ENCODE measurements around the gene ACAP2.
"Not testable (repeated sequence)": the region's sequence is repeated elsewhere in the genome, so short reads cannot be mapped to it uniquely, and the experiment has no call there.

The ACAP2 gene

GRCh38 chr3:195411836-195412235, 31.0 kb downstream of the ACAP2 start:
- H3K9ac ChIP-seq (ENCODE audit: low read depth in 1 of 2, low read length in 2 of 2) = no peak overlapping the region
- H3K4me1 ChIP-seq (ENCODE audit: control insufficient read depth in 1 of 2, insufficient read depth in 2 of 2, low read length in 2 of 2) = no peaks in the 10 kb centered on the region
- no peaks in the 10 kb centered on the region for H3K36me3 ChIP-seq (ENCODE audit: control insufficient read depth in 1 of 2, insufficient read depth in 2 of 2, low read length in 2 of 2)
- no peak overlapping the region for H3K27ac ChIP-seq (ENCODE audit: low read depth, low read length)
- no peak overlapping the region for H3K4me3 ChIP-seq (ENCODE audit: low read depth in 1 of 2, low read length in 2 of 2)
- peaks cover 0 to 6% of the 10 kb centered on the region in 2 donors for H3K9me3 ChIP-seq (ENCODE audit: control insufficient read depth in 1 of 2, low read length in 2 of 2)
- no peaks in the 10 kb centered on the region for H3K27me3 ChIP-seq (ENCODE audit: control insufficient read depth in 1 of 2, insufficient read depth in 2 of 2, low read length in 2 of 2)

GRCh38 chr3:195410546-195410945, 32.3 kb downstream of the ACAP2 start:
- H3K27ac ChIP-seq (ENCODE audit: low read depth, low read length) = no peak overlapping the region
- no peaks in the 10 kb centered on the region for H3K27me3 ChIP-seq (ENCODE audit: control insufficient read depth in 1 of 2, insufficient read depth in 2 of 2, low read length in 2 of 2)
- H3K9me3 ChIP-seq (ENCODE audit: control insufficient read depth in 1 of 2, low read length in 2 of 2) = peaks cover 0 to 6% of the 10 kb centered on the region in 2 donors

GRCh38 chr3:195407531-195408409, 35.0 kb downstream of the ACAP2 start:
- Histone ChIP-seq H3K36me3 (ENCODE audit: control insufficient read depth in 1 of 2, insufficient read depth in 2 of 2, low read length in 2 of 2) (no peaks in the 10 kb centered on the region), H3K4me3 (ENCODE audit: low read depth in 1 of 2, low read length in 2 of 2) (no peak overlapping the region), H3K27me3 (ENCODE audit: control insufficient read depth in 1 of 2, insufficient read depth in 2 of 2, low read length in 2 of 2) (no peaks in the 10 kb centered on the region), H3K9me3 (ENCODE audit: control insufficient read depth in 1 of 2, low read length in 2 of 2) (peaks cover 0 to 6% of the 10 kb centered on the region in 2 donors), H3K9ac (ENCODE audit: low read depth in 1 of 2, low read length in 2 of 2) (no peak overlapping the region), H3K4me1 (ENCODE audit: control insufficient read depth in 1 of 2, insufficient read depth in 2 of 2, low read length in 2 of 2) (no peaks in the 10 kb centered on the region), H3K27ac (ENCODE audit: low read depth, low read length) (no peak overlapping the region)

More at GRCh38 chr3:195410546-195410945, 32.3 kb downstream of the ACAP2 start:
- H3K9ac ChIP-seq (ENCODE audit: low read depth in 1 of 2, low read length in 2 of 2) = no peak overlapping the region
- H3K4me1 ChIP-seq (ENCODE audit: control insufficient read depth in 1 of 2, insufficient read depth in 2 of 2, low read length in 2 of 2) = no peaks in the 10 kb centered on the region
- H3K36me3 ChIP-seq (ENCODE audit: control insufficient read depth in 1 of 2, insufficient read depth in 2 of 2, low read length in 2 of 2) = no peaks in the 10 kb centered on the region
- no peak overlapping the region for H3K4me3 ChIP-seq (ENCODE audit: low read depth in 1 of 2, low read length in 2 of 2)

DNA sequence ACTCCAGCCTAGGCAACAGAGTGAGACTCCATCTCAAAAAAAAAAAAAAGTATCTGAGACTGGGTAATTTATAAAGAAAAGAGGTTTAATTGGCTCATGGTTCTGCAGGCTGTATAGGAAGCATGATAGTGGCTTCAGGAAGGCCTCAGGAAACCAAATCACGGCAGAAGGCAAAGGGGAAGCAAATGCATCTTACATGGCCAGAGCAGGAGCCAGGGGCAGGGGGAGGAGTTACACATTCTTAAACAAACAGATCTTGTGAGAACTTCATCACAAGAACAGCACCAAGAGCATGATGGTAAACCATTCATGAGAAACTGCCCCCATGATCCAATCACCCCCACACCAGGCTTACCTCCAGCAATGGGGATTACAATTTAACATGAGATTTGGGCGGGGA, 37.2 kb downstream of the ACAP2 start:
- no peaks in the 10 kb centered on the region for H3K36me3 ChIP-seq (ENCODE audit: control insufficient read depth in 1 of 2, insufficient read depth in 2 of 2, low read length in 2 of 2)
- H3K9me3 ChIP-seq (ENCODE audit: control insufficient read depth in 1 of 2, low read length in 2 of 2) = peaks cover 0 to 6% of the 10 kb centered on the region in 2 donors
- H3K4me3 ChIP-seq (ENCODE audit: low read depth in 1 of 2, low read length in 2 of 2) = no peak overlapping the region
- no peak overlapping the region for H3K27ac ChIP-seq (ENCODE audit: low read depth, low read length)
- H3K4me1 ChIP-seq (ENCODE audit: control insufficient read depth in 1 of 2, insufficient read depth in 2 of 2, low read length in 2 of 2) = no peaks in the 10 kb centered on the region
- H3K9ac ChIP-seq (ENCODE audit: low read depth in 1 of 2, low read length in 2 of 2) = no peak overlapping the region
- no peaks in the 10 kb centered on the region for H3K27me3 ChIP-seq (ENCODE audit: control insufficient read depth in 1 of 2, insufficient read depth in 2 of 2, low read length in 2 of 2)

- Histone ChIP-seq H3K4me1 (ENCODE audit: control insufficient read depth in 1 of 2, insufficient read depth in 2 of 2, low read length in 2 of 2) (no peaks in the 10 kb centered on the region), H3K27ac (ENCODE audit: low read depth, low read length) (no peak overlapping the region), H3K36me3 (ENCODE audit: control insufficient read depth in 1 of 2, insufficient read depth in 2 of 2, low read length in 2 of 2) (no peaks in the 10 kb centered on the region), H3K9ac (ENCODE audit: low read depth in 1 of 2, low read length in 2 of 2) (no peak overlapping the region), H3K4me3 (ENCODE audit: low read depth in 1 of 2, low read length in 2 of 2) (no peak overlapping the region), H3K9me3 (ENCODE audit: control insufficient read depth in 1 of 2, low read length in 2 of 2) (peaks cover 0 to 6% of the 10 kb centered on the region in 2 donors), H3K27me3 (ENCODE audit: control insufficient read depth in 1 of 2, insufficient read depth in 2 of 2, low read length in 2 of 2) (no peaks in the 10 kb centered on the region)
Observed at GRCh38 chr3:195403841-195404408, 38.9 kb downstream of the ACAP2 start.

- H3K9me3 ChIP-seq (ENCODE audit: control insufficient read depth in 1 of 2, low read length in 2 of 2) = peaks cover 0 to 3% of the 10 kb centered on the region in 2 donors
- no peaks in the 10 kb centered on the region for H3K27me3 ChIP-seq (ENCODE audit: control insufficient read depth in 1 of 2, insufficient read depth in 2 of 2, low read length in 2 of 2)
- H3K27ac ChIP-seq (ENCODE audit: low read depth, low read length) = no peak overlapping the region
- H3K36me3 ChIP-seq (ENCODE audit: control insufficient read depth in 1 of 2, insufficient read depth in 2 of 2, low read length in 2 of 2) = no peaks in the 10 kb centered on the region
- H3K4me3 ChIP-seq (ENCODE audit: low read depth in 1 of 2, low read length in 2 of 2) = no peak overlapping the region
- H3K9ac ChIP-seq (ENCODE audit: low read depth in 1 of 2, low read length in 2 of 2) = no peak overlapping the region
- H3K4me1 ChIP-seq (ENCODE audit: control insufficient read depth in 1 of 2, insufficient read depth in 2 of 2, low read length in 2 of 2) = no peaks in the 10 kb centered on the region
Observed at GRCh38 chr3:195403244-195403643, 39.6 kb downstream of the ACAP2 start.

- Histone ChIP-seq H3K27ac (ENCODE audit: low read depth, low read length) (no peak overlapping the region), H3K36me3 (ENCODE audit: control insufficient read depth in 1 of 2, insufficient read depth in 2 of 2, low read length in 2 of 2) (no peaks in the 10 kb centered on the region), H3K4me3 (ENCODE audit: low read depth in 1 of 2, low read length in 2 of 2) (no peak overlapping the region), H3K9ac (ENCODE audit: low read depth in 1 of 2, low read length in 2 of 2) (no peak overlapping the region), H3K27me3 (ENCODE audit: control insufficient read depth in 1 of 2, insufficient read depth in 2 of 2, low read length in 2 of 2) (no peaks in the 10 kb centered on the region), H3K4me1 (ENCODE audit: control insufficient read depth in 1 of 2, insufficient read depth in 2 of 2, low read length in 2 of 2) (peaks cover 0 to 3% of the 10 kb centered on the region in 2 donors), H3K9me3 (ENCODE audit: control insufficient read depth in 1 of 2, low read length in 2 of 2) (no peaks in the 10 kb centered on the region)
Observed at GRCh38 chr3:195401943-195402342, 40.9 kb downstream of the ACAP2 start.

DNA sequence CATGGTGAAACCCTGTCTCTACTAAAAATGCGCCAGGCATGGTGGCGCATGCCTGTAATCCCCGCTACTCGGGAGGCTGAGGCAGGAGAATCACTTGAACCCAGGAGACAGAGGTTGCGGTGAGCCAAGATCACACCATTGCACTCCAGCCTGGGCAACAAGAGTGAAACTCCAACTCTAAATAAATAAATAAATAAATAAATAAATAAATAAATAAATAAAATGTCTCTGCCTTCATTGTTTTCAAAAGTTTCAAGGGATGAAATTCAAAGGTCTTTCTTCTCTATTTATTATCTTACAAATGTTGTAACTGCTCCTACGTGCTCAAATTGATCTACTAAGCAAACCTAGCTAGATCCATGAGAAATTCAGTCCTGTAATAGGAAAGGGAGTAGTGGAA, 44.4 kb downstream of the ACAP2 start:
- not testable (repeated sequence) for H3K4me1 ChIP-seq (ENCODE audit: control insufficient read depth in 1 of 2, insufficient read depth in 2 of 2, low read length in 2 of 2); H3K9me3 ChIP-seq (ENCODE audit: control insufficient read depth in 1 of 2, low read length in 2 of 2); H3K4me3 ChIP-seq (ENCODE audit: low read depth in 1 of 2, low read length in 2 of 2); H3K36me3 ChIP-seq (ENCODE audit: control insufficient read depth in 1 of 2, insufficient read depth in 2 of 2, low read length in 2 of 2); H3K9ac ChIP-seq (ENCODE audit: low read depth in 1 of 2, low read length in 2 of 2); H3K27ac ChIP-seq (ENCODE audit: low read depth, low read length); H3K27me3 ChIP-seq (ENCODE audit: control insufficient read depth in 1 of 2, insufficient read depth in 2 of 2, low read length in 2 of 2)

DNA sequence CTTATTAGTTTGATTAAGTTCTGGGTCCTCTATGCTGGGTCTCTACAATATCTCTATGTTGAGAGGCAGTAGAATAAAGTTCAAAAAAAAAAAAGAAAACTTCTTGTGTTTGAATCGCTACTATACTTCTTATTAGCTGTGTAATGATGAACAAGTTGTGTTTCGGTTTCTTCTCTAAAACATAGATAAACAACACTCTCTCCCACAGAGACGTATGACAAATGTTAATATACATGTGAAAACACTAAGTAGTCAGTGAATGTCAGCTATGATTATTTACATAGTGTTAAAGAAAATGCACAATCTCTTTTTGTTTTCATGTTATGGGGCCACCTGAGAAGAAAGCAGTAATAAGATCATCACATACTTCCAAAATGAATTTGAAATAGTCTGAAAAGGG, 45.3 kb downstream of the ACAP2 start:
- Histone ChIP-seq H3K9me3 (ENCODE audit: control insufficient read depth in 1 of 2, low read length in 2 of 2) (no peaks in the 10 kb centered on the region), H3K27ac (ENCODE audit: low read depth, low read length) (no peak overlapping the region), H3K27me3 (ENCODE audit: control insufficient read depth in 1 of 2, insufficient read depth in 2 of 2, low read length in 2 of 2) (no peaks in the 10 kb centered on the region), H3K9ac (ENCODE audit: low read depth in 1 of 2, low read length in 2 of 2) (no peak overlapping the region), H3K4me1 (ENCODE audit: control insufficient read depth in 1 of 2, insufficient read depth in 2 of 2, low read length in 2 of 2) (peaks cover 0 to 8% of the 10 kb centered on the region in 2 donors), H3K36me3 (ENCODE audit: control insufficient read depth in 1 of 2, insufficient read depth in 2 of 2, low read length in 2 of 2) (no peaks in the 10 kb centered on the region), H3K4me3 (ENCODE audit: low read depth in 1 of 2, low read length in 2 of 2) (no peak overlapping the region)

GRCh38 chr3:195395208-195395816, 47.5 kb downstream of the ACAP2 start:
- Histone ChIP-seq H3K36me3 (ENCODE audit: control insufficient read depth in 1 of 2, insufficient read depth in 2 of 2, low read length in 2 of 2) (peaks cover 0 to 4% of the 10 kb centered on the region in 2 donors), H3K9me3 (ENCODE audit: control insufficient read depth in 1 of 2, low read length in 2 of 2) (no peaks in the 10 kb centered on the region), H3K4me1 (ENCODE audit: control insufficient read depth in 1 of 2, insufficient read depth in 2 of 2, low read length in 2 of 2) (peaks cover 0 to 8% of the 10 kb centered on the region in 2 donors), H3K9ac (ENCODE audit: low read depth in 1 of 2, low read length in 2 of 2) (no peak overlapping the region), H3K27ac (ENCODE audit: low read depth, low read length) (no peak overlapping the region), H3K27me3 (ENCODE audit: control insufficient read depth in 1 of 2, insufficient read depth in 2 of 2, low read length in 2 of 2) (no peaks in the 10 kb centered on the region), H3K4me3 (ENCODE audit: low read depth in 1 of 2, low read length in 2 of 2) (no peak overlapping the region)

Measured in duodenal mucosa (tissue), 2 donors.